GM12874 (cell line): ENCODE results near the gene TEC.

Source experiments
- CTCF ChIP-seq: IDR thresholded peaks from 2 replicates; pipeline ENCODE4 v1.5.1; 2011; ENCODE audit warnings: low read depth, mild to moderate bottlenecking, control low read depth, low read length, moderate library complexity; ENCODE audit not compliant: insufficient read depth

Gene TEC

GRCh38 chr4:48222491-48222890, 47.1 kb downstream of the TEC start:
- TF ChIP-seq CTCF = no peak

- no peak for TF ChIP-seq CTCF
Measured at GRCh38 chr4:48216563-48216962, 53.1 kb downstream of the TEC start.

GRCh38 chr4:48215977-48216376, 53.7 kb downstream of the TEC start:
- TF ChIP-seq CTCF = no peak

GRCh38 chr4:48212165-48212564, 57.5 kb downstream of the TEC start:
- no peak for TF ChIP-seq CTCF

- TF ChIP-seq CTCF = no peak
Measured at GRCh38 chr4:48210966-48211328, 58.7 kb downstream of the TEC start.

- no peak for TF ChIP-seq CTCF
Measured at GRCh38 chr4:48205626-48206025, 64.0 kb downstream of the TEC start.

GRCh38 chr4:48205107-48205506, 64.5 kb downstream of the TEC start:
- TF ChIP-seq CTCF = no peak

- TF ChIP-seq CTCF = no peak
Measured at GRCh38 chr4:48203819-48204218, 65.8 kb downstream of the TEC start.
